ENCODE data around the gene RGMA.

RGMA gene

GRCh38 chr15:93088981-93089726 lies at the start of gene RGMA:
Gene RGMA (minus strand): TSS chr15:93089211. CDS start chr15:93088932, 279 bp downstream.
- DNase-seq: no peak

GRCh38 chr15:93136606-93137005 lies 47.6 kb upstream of the RGMA start:
- DNase-seq: no peak

GRCh38 chr15:93135997-93136397 lies 47.0 kb upstream of the RGMA start:
- DNase-seq: no peak

GRCh38 chr15:93135459-93135858 lies 46.4 kb upstream of the RGMA start:
- DNase-seq: no peak

- no peak for DNase-seq
These were observed 42.6 kb upstream of the RGMA start for GRCh38 chr15:93131485-93132095.

- no peak for DNase-seq
These were observed 40.9 kb upstream of the RGMA start for GRCh38 chr15:93129702-93130488.

- no peak for DNase-seq
These were observed 38.3 kb upstream of the RGMA start for GRCh38 chr15:93127286-93127685.

- no peak for DNase-seq
These were observed 37.6 kb upstream of the RGMA start for GRCh38 chr15:93126599-93126998.

- no peak for DNase-seq
These were observed 37.1 kb upstream of the RGMA start for GRCh38 chr15:93126148-93126547.

- DNase-seq: no peak
These were observed 35.1 kb upstream of the RGMA start for GRCh38 chr15:93124126-93124525.

GRCh38 chr15:93121973-93122910 lies 33.2 kb upstream of the RGMA start:
- no peak for DNase-seq

- DNase-seq: no peak
These were observed 32.1 kb upstream of the RGMA start for GRCh38 chr15:93121107-93121506.

- no peak for DNase-seq
These were observed 29.9 kb upstream of the RGMA start for GRCh38 chr15:93118904-93119303.

GRCh38 chr15:93111451-93111850 lies 22.4 kb upstream of the RGMA start:
- DNase-seq: no peak

- no peak for DNase-seq
These were observed 21.6 kb upstream of the RGMA start for GRCh38 chr15:93110502-93111040.

GRCh38 chr15:93109336-93110102 lies 20.5 kb upstream of the RGMA start:
- no peak for DNase-seq

- DNase-seq: no peak
These were observed 18.6 kb upstream of the RGMA start for GRCh38 chr15:93107646-93108045.

- DNase-seq: no peak
These were observed 16.5 kb upstream of the RGMA start for GRCh38 chr15:93105485-93105884.

GRCh38 chr15:93103823-93104222 lies 14.8 kb upstream of the RGMA start:
- DNase-seq: no peak

- DNase-seq: no peak
These were observed 13.2 kb upstream of the RGMA start for GRCh38 chr15:93102211-93102610.

GRCh38 chr15:93093765-93094164 lies 4.8 kb upstream of the RGMA start:
- DNase-seq: no peak

GRCh38 chr15:93091465-93091864 lies 2.5 kb upstream of the RGMA start:
- no peak for DNase-seq

All from T1000 (cell line).